Adipocyte (in vitro differentiated cells): ENCODE data around the gene PARVA.

Source experiments
- DNase-seq: peaks from one replicate; pipeline ENCODE4 v3.0.0-alpha.2; 2015; ENCODE audit warnings: low read depth
- H3K27me3 ChIP-seq: replicated peaks from 2 replicates; pipeline ENCODE4 v1.7.0; 2013; ENCODE audit warnings: mild to moderate bottlenecking, low read length, moderate library complexity; ENCODE audit not compliant: control insufficient read depth, insufficient read depth
- H3K36me3 ChIP-seq: 2 replicates; pipeline ENCODE4 v1.7.0; 2013; ENCODE audit warnings: low read length, mild to moderate bottlenecking, moderate library complexity; ENCODE audit not compliant: control insufficient read depth, insufficient read depth, severe bottlenecking
- H3K4me1 ChIP-seq: 2 replicates; pipeline ENCODE4 v1.7.0; 2013; ENCODE audit warnings: mild to moderate bottlenecking, low read length, moderate library complexity; ENCODE audit not compliant: control insufficient read depth, insufficient read depth
- H3K4me3 ChIP-seq: 2 replicates; pipeline ENCODE4 v1.7.0; 2013; ENCODE audit warnings: mild to moderate bottlenecking, low read length, moderate library complexity
- H3K9ac ChIP-seq: 2 replicates; pipeline ENCODE4 v1.7.0; 2013; ENCODE audit warnings: mild to moderate bottlenecking, low read length, moderate library complexity
- H3K9me3 ChIP-seq: 2 replicates; pipeline ENCODE4 v1.7.0; 2013; ENCODE audit warnings: mild to moderate bottlenecking, low read length, moderate library complexity; ENCODE audit not compliant: control insufficient read depth

PARVA gene

DNA sequence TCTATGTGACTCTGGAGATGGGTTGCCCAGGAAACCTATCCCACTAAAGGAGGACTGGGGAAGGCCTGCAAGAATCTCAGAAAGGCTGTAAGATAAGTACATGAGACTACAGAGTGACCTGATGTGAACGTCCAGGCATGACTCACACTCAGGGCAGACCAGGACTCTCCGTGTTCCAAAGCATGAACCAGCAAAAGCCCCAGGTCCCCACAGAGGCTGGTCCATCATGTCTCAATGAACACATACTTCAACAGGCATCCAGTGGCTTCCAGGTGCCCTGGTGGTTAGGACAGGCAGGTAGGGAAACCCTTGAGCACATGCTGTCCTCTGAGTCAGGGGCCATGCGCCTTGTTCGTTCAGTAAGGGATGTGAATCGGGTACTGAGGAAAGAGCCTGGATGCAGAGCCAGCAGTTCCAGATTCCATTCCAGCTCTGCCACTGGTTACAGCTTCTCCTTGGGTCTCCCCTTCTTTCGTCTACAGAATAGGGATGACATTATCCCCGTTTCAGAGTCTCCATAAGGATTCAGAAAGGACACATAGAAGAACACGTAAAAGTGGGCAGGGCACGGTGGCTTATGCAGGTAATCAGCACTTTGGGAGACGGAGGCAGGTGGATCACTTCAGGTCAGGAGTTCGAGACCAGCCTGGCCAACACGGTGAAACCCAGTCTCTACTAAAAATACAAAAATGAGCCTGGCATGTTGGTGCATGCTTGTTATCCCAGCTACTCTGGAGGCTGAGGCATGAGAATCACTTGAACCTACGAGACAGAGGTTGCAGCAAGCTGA is 167.8 kb downstream of the PARVA start:
- no peaks in the 10 kb centered on the region for H3K9me3 ChIP-seq
- peaks cover 45% of the 10 kb centered on the region for H3K4me1 ChIP-seq
- H3K36me3 ChIP-seq: no peaks in the 10 kb centered on the region
- DNase-seq: no peak
- H3K4me3 ChIP-seq: no peak overlapping the region
- H3K27me3 ChIP-seq: no peaks in the 10 kb centered on the region
- H3K9ac ChIP-seq: no peak overlapping the region

DNA sequence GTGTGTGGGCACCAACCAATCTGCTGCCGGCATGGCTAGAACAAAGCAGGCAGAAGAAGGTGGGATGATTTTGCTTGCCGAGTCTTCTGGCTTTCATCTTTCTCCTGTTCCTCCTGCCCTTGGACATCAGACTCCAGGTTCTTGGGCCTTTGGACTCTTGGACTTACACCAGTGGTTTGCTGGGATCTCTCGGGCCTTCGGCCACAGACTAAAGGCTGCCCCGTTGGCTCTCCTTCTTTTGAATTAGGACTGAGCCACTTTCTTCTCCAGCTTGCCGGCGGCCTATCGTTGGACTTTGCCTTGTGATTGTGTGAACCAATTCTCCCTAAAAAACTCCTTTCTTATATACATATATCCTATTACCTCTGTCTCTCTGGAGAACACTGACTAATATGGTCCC is 168.8 kb downstream of the PARVA start:
- no peaks in the 10 kb centered on the region for H3K9me3 ChIP-seq
- no peak for DNase-seq
- no peaks in the 10 kb centered on the region for H3K36me3 ChIP-seq
- H3K4me1 ChIP-seq: peaks cover 36% of the 10 kb centered on the region
- H3K27me3 ChIP-seq: no peaks in the 10 kb centered on the region
- no peak overlapping the region for H3K9ac ChIP-seq
- H3K4me3 ChIP-seq: no peak overlapping the region

DNA sequence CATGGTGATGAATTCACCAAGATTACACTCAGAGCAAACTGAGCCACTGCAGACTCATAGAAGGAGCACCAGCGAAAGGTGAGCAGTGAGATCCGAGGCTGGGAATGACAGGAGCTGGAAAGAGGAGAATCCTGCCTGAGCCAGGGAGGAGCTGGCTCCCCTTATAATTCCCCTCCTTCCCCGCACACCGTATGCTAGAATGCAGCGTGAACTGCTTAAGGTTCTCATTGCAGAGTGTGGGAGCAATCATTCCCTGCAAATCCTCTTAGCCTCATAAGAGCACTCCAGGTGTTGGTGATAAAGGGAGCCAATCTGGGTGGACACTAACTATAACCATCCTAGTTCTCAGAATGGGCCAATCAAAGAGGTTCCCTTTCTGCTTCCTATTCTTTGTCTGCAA is 169.3 kb downstream of the PARVA start:
- Histone ChIP-seq H3K9ac (no peak overlapping the region), H3K27me3 (no peaks in the 10 kb centered on the region), H3K4me3 (no peak overlapping the region), H3K36me3 (no peaks in the 10 kb centered on the region), H3K9me3 (no peaks in the 10 kb centered on the region), H3K4me1 (peaks cover 31% of the 10 kb centered on the region)
- DNase-seq: no peak

DNA sequence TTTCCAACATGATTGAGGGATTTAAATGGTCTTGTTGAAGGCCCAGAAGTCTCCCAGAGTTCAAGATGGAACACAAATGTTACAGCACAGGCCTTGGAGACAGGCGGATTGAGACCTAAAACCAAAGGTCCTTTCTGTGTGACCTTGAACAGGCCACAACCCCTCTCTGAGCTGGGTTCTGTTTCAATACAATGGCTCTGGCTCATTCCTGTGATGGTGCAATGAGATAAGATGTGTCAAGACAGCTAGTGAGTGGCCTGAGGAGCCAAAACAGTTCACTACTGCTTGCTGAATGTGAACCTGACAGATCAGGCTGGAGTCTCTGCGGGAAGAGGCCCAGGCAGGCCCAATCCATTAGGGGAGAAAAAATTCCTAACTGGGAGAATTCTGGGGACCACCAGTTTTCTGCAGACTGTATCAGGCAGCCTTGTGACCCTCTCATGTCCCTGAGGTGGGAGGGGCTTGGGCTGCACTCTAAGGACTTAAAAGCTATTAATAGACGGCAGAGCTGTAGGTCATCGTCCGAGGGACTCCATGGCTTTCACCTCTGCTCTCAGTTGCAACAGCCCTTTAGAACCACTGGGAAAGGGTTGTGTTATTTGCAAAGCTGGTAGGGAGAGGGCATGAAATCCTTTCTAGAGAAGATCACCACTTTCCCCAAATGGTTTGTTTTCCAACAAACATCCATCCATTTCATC is 170.7 kb downstream of the PARVA start:
- Histone ChIP-seq H3K36me3 (no peaks in the 10 kb centered on the region), H3K4me1 (peaks cover 33% of the 10 kb centered on the region), H3K9me3 (no peaks in the 10 kb centered on the region), H3K27me3 (no peaks in the 10 kb centered on the region), H3K4me3 (no peak overlapping the region), H3K9ac (peak overlapping the region; percentile 13)
- no peak for DNase-seq

DNA sequence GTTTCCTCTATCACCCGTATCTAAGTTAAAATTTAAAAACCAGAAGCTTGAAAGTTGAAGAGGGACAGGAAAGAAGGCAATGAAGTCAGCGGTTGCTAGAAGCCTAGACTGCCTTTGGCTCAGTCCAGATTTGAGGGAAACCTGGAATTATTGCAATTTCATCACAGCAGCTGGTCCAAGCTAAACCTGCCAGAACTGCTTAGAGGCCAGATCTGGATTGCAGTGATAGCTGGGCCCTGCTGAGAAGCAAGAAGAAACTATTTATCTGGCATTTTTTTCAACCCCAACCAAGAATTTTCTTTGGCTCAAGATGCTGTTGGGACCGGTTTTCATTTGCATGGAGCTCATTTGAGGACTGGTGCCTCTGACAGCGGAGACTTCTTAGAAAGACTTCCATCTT is 175.3 kb downstream of the PARVA start:
- H3K9ac ChIP-seq: no peak overlapping the region
- no peak overlapping the region for H3K4me3 ChIP-seq
- no peaks in the 10 kb centered on the region for H3K9me3 ChIP-seq
- H3K36me3 ChIP-seq: no peaks in the 10 kb centered on the region
- peak; percentile 95 for DNase-seq
- peaks cover 49% of the 10 kb centered on the region for H3K4me1 ChIP-seq
- no peaks in the 10 kb centered on the region for H3K27me3 ChIP-seq

DNA sequence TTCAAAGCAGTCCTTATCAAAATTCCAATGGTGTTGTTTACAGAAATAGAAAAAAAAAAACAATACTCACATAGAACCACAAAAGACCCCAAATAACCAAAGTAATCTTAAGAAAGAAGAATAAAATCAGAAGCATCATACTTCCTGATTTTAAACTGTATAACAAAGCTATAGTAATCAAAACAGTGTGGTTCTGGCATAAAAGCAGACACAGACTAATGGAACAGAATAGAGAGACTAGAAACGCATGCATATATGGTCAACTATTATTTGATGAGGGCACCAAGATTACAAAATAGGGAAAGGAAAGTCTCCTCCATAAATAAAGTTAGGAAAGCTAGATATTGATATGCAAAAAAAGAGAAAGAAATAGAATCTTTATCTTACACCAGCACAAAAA is 176.8 kb downstream of the PARVA start:
- Histone ChIP-seq H3K9me3 (no peaks in the 10 kb centered on the region), H3K4me3 (no peak overlapping the region), H3K9ac (no peak overlapping the region), H3K36me3 (no peaks in the 10 kb centered on the region), H3K27me3 (no peaks in the 10 kb centered on the region), H3K4me1 (peaks cover 46% of the 10 kb centered on the region)
- DNase-seq: no peak

DNA sequence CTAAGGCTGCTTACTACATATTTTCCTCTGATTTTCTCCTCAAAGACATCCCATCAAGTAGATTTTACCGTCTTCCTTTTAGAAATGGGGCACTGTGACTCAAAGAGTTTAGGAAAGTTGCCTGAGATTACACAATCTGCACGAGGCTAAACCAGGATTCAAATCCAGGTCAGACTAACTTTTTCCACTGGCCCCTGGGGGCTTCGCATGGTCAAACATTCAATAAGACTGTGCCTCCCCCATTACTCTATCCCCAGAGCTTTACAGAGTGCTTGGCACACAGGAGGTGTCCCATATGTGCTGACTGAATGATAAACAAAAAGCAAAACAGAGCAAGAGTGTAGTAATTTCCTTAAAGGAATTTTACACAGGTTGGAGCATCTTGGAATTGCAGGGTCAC is 178.8 kb downstream of the PARVA start:
- Histone ChIP-seq H3K4me3 (peak overlapping the region; percentile 43), H3K9ac (peak overlapping the region; percentile 71), H3K27me3 (no peaks in the 10 kb centered on the region), H3K36me3 (no peaks in the 10 kb centered on the region), H3K4me1 (peaks cover 52% of the 10 kb centered on the region), H3K9me3 (no peaks in the 10 kb centered on the region)
- peak; percentile 85 for DNase-seq

DNA sequence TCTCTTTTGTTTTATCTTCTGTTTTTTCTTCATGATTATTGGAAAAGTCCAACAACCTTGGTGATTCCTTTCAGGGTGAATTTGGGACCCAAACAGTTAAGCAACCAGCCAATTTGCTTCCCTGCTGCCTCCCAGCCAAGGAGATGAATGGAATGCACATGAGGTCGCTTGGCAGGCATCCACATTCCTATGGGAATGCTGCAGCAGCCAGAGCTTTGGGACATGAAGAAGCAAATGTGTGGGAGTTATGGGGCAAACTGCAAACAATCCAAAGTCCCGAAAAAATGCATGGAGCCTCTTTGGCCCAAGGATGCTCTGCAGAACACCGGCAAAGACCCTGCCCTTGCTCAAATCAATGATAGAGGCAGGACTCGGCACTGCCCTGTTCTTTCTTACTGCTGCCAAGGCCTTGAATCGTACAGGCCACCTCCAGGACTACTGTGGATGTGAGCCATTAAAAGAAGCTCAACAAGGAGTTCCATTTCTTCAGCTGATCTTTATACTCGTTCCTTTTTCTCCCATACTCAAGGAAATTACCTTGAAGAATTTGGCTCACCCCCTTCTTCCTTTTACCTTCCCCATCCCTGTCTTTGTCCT is 179.5 kb downstream of the PARVA start:
- peak; percentile 94 for DNase-seq
- no peaks in the 10 kb centered on the region for H3K27me3 ChIP-seq
- H3K36me3 ChIP-seq: no peaks in the 10 kb centered on the region
- H3K4me3 ChIP-seq: peak overlapping the region; percentile 45
- H3K4me1 ChIP-seq: peaks cover 52% of the 10 kb centered on the region
- peak overlapping the region; percentile 71 for H3K9ac ChIP-seq
- no peaks in the 10 kb centered on the region for H3K9me3 ChIP-seq

DNA sequence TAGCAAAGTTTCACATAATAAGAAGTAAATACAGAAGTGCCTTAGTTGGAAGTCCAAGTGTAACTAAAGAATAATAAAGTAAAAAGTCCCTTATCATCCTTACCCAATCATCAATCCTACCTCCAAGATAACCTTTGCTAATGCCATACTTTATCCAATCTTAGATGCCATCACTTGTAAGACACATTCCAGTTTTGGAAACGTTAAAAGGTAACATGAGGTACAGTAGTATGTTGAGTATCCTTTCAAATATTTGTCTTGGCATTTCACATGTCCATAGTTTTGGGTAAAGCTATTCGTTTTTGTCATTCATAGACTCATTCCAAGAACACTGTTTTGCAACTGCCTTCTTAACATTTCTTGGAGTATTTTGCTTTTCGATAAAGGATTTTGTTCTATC is 181.6 kb downstream of the PARVA start:
- peaks cover 39% of the 10 kb centered on the region for H3K4me1 ChIP-seq
- no peaks in the 10 kb centered on the region for H3K9me3 ChIP-seq
- H3K9ac ChIP-seq: no peak overlapping the region
- H3K4me3 ChIP-seq: no peak overlapping the region
- no peaks in the 10 kb centered on the region for H3K36me3 ChIP-seq
- H3K27me3 ChIP-seq: no peaks in the 10 kb centered on the region
- no peak for DNase-seq

DNA sequence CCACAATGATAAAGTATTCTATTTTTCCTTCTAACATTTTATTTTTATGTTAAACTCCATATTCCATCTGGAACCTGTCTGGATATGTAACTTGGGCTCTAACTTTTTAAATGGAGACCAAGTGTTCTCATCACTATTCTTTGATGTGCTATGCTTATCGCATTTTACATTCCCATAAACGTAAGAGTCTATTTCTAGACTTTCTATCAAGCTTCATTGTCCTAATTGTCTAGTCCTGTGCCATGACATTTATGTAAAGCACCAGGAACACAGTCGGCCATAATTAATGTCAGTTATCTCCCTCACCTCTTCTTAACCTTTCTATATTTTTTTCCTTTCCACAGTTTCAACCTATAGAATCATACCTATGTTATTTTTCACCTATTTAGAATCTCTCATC is 183.0 kb downstream of the PARVA start:
- DNase-seq: no peak
- peaks cover 38% of the 10 kb centered on the region for H3K4me1 ChIP-seq
- no peaks in the 10 kb centered on the region for H3K9me3 ChIP-seq
- H3K27me3 ChIP-seq: no peaks in the 10 kb centered on the region
- H3K9ac ChIP-seq: no peak overlapping the region
- no peaks in the 10 kb centered on the region for H3K36me3 ChIP-seq
- no peak overlapping the region for H3K4me3 ChIP-seq

DNA sequence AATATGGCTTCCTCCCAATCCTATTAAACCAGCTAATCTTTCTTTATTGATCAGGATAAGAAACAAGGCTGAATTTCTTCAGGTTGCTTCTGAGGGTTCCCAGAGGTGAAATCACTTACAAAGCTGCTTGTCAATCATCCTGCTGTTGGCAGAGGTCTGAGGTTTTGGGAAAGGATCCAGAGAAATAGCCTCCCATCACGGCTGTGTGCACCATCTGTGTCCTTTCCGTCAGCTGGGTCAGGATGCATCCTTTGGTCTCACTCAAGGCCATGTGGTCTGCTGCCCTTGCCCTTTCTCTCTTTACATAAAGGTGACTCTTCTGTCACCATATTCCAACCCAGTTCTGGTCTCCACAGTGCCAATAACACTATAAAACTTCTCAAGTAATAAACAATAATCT is 183.5 kb downstream of the PARVA start:
- H3K36me3 ChIP-seq: no peaks in the 10 kb centered on the region
- peaks cover 33% of the 10 kb centered on the region for H3K4me1 ChIP-seq
- no peak overlapping the region for H3K4me3 ChIP-seq
- DNase-seq: no peak
- H3K27me3 ChIP-seq: no peaks in the 10 kb centered on the region
- H3K9ac ChIP-seq: no peak overlapping the region
- no peaks in the 10 kb centered on the region for H3K9me3 ChIP-seq
